GM15510 (cell line): ENCODE data around the gene PCDH12.

ENCODE experiments used
- POLR2A ChIP-seq: IDR thresholded peaks from 3 replicates; pipeline ENCODE4 v1.6.1; 2011; ENCODE audit warnings: borderline replicate concordance; ENCODE audit not compliant: insufficient read length; ENCODE audit errors: extremely low read depth

Gene PCDH12

GRCh38 chr5:141929398-141930058 is 28.5 kb downstream of the PCDH12 start:
- TF ChIP-seq POLR2A, result no peak

DNA sequence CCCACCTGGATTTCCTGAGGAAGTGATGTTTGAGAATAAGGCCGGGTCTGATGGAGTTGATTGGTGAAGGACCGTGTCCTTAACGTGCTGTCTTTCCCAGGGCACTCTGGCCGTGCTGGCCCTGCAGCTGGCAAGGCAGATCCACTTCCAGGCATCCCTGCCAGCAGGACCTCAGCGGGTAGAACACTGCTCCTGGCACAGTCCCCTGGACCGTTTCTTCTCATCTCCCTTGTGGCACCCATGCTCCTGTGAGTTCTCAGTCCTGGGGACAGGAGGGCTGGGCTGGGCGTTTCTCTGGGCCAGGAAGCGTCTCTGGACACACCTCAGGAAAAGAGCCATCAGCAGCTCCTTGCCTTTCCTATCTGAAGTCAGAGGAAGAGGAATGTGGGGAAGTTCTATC is 30.0 kb downstream of the PCDH12 start:
- TF ChIP-seq POLR2A, result no peak

DNA sequence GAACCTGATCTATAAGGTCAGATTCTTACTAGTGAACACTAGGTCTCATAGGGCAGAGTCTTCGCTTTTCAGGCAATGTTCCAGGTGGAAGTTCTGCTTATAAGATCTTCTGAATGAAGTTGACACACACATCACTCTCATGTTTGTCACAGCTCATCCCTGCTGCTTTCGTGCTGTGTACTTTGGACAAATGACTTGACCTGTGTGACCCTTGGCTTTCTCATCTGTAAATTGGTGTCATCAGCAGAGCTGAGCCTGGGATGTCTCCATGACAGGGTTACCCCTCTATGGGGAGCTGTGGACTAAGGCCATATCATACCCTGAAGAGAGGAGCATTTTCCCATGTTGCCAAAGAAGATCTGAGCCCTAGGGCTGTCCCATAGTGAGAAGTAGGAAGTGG is 31.6 kb downstream of the PCDH12 start:
- no peak for TF ChIP-seq POLR2A

DNA sequence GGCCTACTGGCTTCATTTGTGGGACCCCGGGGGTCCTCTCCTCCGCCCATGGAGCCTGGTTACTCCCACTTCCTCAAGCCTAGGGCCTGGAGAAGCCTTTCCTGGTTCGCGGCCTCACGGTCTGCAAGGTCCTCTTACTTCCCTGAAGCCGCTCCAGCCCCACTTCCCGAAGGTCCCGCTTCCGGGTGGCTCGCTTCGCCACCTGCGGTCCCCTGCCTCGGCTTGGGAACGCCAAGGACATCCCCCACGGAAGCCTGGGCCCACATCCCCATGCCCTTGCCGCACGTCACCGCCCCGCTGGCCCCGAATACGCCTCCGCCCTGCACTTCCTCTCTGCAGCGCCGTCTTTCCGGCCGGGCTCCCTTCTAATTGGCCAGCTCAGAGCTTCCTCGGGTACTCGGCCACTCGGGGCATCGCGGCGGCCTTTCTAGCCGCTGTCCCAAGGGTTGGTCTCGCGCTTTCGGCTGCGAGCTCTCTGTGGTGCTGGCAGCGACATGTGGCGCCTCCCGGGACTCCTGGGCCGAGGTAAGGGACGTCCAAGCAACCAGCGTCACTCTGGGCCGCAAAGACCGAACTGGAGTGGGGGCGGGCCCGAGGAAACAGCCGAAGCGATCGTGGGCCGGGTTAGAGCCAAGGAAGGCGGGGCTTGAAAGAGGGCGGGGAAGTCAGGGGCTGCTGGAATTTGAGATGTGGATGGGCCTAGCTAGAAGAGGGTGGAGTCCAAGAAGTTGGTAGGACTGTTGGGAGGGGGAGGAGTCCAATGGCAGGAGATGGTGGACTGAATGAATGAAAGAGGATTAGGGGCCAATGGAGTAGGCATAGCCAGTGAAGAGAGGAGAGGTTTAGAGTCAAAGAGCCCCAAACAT is 34.3 kb downstream of the PCDH12 start, which contains the start of gene DELE1:
TSS of gene DELE1 (plus strand) at position 424 of the 866 bp plus-strand sequence. CDS start at position 495, 71 bp downstream.
- TF ChIP-seq POLR2A, result peak; percentile 83

- TF ChIP-seq POLR2A, result no peak
Observed at GRCh38 chr5:141920771-141921170, 37.2 kb downstream of the PCDH12 start.

GRCh38 chr5:141919218-141920119 is 38.5 kb downstream of the PCDH12 start:
- TF ChIP-seq POLR2A, result no peak

- no peak for TF ChIP-seq POLR2A
Observed at GRCh38 chr5:141917760-141918159, 40.2 kb downstream of the PCDH12 start.

- no peak for TF ChIP-seq POLR2A
Observed at GRCh38 chr5:141916522-141916921, 41.5 kb downstream of the PCDH12 start.

GRCh38 chr5:141915881-141916336 is 42.1 kb downstream of the PCDH12 start:
- TF ChIP-seq POLR2A, result no peak

DNA sequence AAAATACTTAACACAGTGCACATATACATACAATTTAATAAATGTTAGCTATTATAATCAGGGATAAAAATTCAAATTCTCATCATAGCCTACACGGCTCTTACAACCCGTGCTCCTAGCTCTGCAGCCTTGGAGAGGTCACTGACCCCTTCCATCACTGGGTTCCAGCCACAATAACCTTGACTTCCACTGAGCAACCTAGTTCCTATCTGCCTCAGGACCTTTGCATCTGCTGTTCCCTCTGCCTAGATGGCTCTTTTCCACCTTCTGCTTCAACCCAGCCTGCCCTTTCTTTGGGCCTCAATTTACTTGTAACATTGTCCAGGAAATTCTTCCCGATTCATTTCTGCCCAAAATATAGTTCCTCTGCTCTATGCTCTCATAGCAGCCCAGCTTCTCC is 43.2 kb downstream of the PCDH12 start:
- TF ChIP-seq POLR2A, result no peak

DNA sequence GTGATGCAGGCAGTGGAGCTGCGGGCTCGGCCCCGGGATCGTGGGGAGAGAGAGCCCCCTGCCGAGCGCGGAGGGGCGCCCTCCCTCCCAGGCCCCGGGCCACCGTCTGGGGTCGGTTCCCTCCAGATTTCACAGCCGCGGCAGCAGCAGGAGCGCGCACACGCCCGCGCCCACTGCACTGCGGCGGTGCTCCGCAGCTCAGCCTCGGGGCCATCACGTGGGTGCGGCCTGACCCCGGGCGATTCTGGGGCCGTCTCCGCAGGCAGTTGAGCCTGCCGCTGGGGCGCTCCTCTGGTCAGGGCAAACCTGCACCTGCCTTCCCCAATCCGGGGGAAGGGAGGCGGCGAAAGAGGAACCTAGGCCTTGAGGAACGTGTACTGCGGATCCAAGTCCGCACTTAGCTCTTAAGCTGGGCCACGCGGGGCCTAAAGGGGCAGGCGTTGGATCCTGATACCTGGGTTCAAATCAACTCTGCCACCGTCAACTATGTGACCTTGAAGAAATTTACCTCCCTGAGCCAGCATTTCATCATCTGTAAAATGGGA is 43.7 kb downstream of the PCDH12 start:
- no peak for TF ChIP-seq POLR2A

- no peak for TF ChIP-seq POLR2A
Observed at GRCh38 chr5:141913560-141914198, 44.3 kb downstream of the PCDH12 start.

- TF ChIP-seq POLR2A, result no peak
Observed at GRCh38 chr5:141910271-141910673, 47.7 kb downstream of the PCDH12 start.

GRCh38 chr5:141909212-141909611 is 48.8 kb downstream of the PCDH12 start:
- TF ChIP-seq POLR2A, result no peak
